OCI-LY7 (cell line): ENCODE measurements around the gene ZNF81.

Experiments used
- EZH2phosphoT487 ChIP-seq: fragments of 200-600 bp; sonication (generic); IDR thresholded peaks from 2 replicates; pipeline ENCODE4 v1.6.1; 2018; ENCODE audit warnings: low read depth, borderline replicate concordance, mild to moderate bottlenecking, mixed run types, antibody characterized with exemption, low read length, moderate library complexity, mixed read lengths
- TF ChIP-seq, protein P1 (sequence below): fragments of 200-600 bp; sonication (generic); conservative IDR thresholded peaks from 2 replicates; pipeline ENCODE4 v1.5.1; 2014; ENCODE audit warnings: mild to moderate bottlenecking, antibody characterized with exemption, low read length, moderate library complexity, mixed read lengths

DNA sequence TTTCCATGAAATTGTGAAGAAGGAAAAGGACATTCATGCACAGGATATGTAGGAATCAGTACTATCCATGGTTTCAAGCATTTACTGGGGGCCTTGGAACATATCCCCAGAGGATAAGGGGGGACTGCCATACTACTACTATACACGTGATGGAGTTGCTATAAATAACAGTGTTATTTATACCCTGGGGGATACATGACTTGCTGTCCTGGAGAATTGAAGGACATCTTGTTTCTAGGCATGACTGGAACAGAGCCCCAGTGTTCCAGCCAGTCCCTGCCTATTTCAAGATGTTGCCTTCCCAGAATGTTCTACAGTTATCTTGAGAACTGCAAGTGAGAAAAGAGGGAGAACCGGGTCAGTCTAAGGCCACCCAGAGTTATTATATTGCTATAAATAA is 39.6 kb upstream of the ZNF81 start:
- TF ChIP-seq, protein P1, sequence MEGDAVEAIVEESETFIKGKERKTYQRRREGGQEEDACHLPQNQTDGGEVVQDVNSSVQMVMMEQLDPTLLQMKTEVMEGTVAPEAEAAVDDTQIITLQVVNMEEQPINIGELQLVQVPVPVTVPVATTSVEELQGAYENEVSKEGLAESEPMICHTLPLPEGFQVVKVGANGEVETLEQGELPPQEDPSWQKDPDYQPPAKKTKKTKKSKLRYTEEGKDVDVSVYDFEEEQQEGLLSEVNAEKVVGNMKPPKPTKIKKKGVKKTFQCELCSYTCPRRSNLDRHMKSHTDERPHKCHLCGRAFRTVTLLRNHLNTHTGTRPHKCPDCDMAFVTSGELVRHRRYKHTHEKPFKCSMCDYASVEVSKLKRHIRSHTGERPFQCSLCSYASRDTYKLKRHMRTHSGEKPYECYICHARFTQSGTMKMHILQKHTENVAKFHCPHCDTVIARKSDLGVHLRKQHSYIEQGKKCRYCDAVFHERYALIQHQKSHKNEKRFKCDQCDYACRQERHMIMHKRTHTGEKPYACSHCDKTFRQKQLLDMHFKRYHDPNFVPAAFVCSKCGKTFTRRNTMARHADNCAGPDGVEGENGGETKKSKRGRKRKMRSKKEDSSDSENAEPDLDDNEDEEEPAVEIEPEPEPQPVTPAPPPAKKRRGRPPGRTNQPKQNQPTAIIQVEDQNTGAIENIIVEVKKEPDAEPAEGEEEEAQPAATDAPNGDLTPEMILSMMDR: no peak
- TF ChIP-seq EZH2phosphoT487: no peak
